ENCODE data around the gene STK4.

Gene STK4

DNA sequence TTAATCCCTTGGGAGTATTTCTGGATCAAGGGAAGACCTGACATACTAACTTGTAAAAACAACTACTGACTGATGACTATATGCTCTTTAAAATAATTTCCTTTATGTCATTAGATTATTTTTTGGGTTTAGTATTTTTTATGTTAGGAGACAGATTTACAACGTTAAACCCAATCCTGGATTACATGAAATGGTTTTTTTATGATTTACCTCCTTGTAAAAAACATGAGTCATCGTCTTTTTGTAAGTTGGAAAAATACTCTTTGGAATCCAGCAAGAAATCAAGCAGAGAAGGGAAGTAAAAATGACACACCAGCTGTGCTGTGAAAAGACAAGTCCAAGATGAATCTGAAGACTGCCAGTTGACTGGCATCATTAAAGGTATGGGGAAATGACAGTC, 6.7 kb downstream of the STK4 start:
- TF ChIP-seq, protein P1, sequence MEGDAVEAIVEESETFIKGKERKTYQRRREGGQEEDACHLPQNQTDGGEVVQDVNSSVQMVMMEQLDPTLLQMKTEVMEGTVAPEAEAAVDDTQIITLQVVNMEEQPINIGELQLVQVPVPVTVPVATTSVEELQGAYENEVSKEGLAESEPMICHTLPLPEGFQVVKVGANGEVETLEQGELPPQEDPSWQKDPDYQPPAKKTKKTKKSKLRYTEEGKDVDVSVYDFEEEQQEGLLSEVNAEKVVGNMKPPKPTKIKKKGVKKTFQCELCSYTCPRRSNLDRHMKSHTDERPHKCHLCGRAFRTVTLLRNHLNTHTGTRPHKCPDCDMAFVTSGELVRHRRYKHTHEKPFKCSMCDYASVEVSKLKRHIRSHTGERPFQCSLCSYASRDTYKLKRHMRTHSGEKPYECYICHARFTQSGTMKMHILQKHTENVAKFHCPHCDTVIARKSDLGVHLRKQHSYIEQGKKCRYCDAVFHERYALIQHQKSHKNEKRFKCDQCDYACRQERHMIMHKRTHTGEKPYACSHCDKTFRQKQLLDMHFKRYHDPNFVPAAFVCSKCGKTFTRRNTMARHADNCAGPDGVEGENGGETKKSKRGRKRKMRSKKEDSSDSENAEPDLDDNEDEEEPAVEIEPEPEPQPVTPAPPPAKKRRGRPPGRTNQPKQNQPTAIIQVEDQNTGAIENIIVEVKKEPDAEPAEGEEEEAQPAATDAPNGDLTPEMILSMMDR (IDR thresholded peaks at IDR 0.05; ENCODE audit: extremely low read depth, insufficient read depth, missing control alignments), result no peak
- DNase-seq (ENCODE audit: low spot score), result no peak
- in situ Hi-C loops (cut with MboI; ENCODE audit: low pct_unique_long_range_greater_than_20kb, low sequenced_read_pairs, unreplicated experiment), result no loop called here

DNA sequence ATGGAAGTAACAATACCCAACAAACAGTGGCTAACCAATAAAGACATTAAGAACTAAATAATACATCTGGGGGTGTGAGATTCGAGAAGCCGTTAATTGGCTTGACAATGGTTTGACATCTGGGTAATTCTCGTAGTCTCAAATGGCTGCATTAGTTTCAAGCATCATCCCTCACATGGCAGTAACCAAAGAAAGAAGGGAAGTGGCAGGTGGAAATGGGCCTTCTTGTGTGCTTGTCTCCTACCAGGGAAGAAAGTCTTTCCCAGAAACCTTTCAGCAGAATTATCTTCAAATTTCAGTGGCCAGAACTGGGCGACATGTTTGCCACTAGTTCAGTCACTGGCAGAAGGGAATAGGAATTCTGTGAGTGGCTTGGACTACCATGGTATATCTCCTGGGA, 10.4 kb downstream of the STK4 start:
- TF ChIP-seq, protein P1 (IDR thresholded peaks at IDR 0.05; ENCODE audit: extremely low read depth, insufficient read depth, missing control alignments), result no peak
- in situ Hi-C loops (cut with MboI; ENCODE audit: low pct_unique_long_range_greater_than_20kb, low sequenced_read_pairs, unreplicated experiment), result no loop called here

DNA sequence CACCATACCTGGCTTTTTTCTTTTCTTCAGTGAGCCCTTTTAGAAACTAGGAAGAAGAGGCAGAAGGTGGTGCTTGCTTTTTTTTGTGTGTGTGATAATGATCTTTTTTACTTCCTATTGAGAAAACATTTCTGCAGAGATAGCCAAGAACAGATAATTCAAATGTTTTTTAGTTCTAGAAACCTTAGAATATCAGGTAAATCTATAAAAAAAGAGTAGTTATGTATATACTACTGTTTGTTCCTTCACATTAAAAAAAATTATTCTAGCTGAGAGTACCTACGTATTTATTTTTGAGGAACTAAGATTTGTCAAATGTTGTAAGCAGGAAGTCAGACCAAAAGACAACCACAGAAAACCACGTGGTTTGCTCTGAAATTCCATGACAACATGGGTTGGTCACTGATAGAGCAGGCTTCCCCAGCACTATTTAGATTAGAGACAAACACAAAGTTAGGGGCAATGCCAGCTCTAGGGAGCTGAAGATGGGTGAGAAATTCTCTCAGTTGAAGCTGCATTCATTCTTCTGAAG, 12.8 kb downstream of the STK4 start:
- peak; percentile 45 for DNase-seq (ENCODE audit: low spot score)
- TF ChIP-seq, protein P1 (IDR thresholded peaks at IDR 0.05; ENCODE audit: extremely low read depth, insufficient read depth, missing control alignments), result no peak
- in situ Hi-C loops (cut with MboI; ENCODE audit: low pct_unique_long_range_greater_than_20kb, low sequenced_read_pairs, unreplicated experiment), result no loop called here

More for the DNA sequence above, 10.4 kb downstream of the STK4 start:
- no peak for DNase-seq (ENCODE audit: low spot score)

DNA sequence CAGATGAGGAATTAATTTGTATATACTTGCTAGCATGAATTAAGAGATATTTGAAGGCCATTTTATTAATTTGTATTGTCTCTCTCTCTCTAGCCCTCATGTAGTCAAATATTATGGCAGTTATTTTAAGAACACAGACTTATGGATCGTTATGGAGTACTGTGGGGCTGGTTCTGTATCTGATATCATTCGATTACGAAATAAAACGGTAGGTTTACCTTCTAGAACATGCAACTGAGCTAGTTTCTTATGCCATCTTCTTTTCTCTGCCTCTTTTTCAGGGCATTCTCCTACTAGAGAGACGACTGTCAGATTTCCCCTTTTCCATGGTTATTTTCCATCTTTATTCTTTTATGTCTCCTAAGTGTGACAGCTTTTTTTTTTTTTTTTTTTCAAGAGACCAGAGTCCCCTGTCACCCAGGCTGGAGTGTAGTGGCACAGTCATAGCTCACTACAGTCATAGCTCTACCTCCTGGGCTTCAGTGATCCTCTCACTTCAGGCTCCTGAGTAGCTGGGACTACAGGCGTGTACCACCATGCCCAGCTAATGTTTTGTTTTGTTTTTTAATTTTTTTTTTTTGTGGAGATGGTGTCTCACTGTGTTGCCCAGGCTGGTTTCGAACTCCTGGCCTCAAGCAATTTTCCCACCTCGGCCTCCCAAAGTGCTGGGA, 15.6 kb downstream of the STK4 start:
- DNase-seq (ENCODE audit: low spot score), result no peak
- TF ChIP-seq, protein P1 (IDR thresholded peaks at IDR 0.05; ENCODE audit: extremely low read depth, insufficient read depth, missing control alignments), result no peak
- in situ Hi-C loops (cut with MboI; ENCODE audit: low pct_unique_long_range_greater_than_20kb, low sequenced_read_pairs, unreplicated experiment), result no loop called here

DNA sequence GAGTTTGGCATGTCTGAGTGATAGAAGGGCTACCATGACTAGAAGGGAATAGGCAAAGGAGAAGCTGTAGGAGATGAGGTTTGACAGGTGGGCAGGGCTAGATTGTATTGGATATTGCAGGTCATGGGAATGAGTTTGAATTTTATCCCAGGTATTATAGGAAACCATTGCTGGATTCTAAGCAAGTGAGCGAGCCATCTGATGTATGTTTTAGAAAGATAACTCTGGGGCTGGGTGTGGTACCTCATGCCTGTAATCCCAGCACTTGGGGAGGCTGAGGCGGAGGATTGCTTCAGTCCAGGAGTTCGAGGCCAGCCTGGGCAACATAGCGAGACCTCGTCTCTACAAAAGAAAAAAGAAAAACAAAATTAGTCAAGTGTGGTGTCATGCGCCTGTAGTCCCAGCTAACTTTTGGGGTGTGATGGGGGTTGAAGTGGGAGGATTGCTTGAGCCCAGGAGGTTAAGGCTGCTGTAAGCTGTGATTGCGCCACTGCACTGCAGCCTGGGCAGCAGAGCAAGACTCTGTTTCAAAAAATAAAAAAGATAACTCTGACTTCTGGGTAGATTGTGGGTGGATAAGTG, 16.9 kb downstream of the STK4 start:
- TF ChIP-seq, protein P1 (IDR thresholded peaks at IDR 0.05; ENCODE audit: extremely low read depth, insufficient read depth, missing control alignments), result no peak
- DNase-seq (ENCODE audit: low spot score), result no peak
- in situ Hi-C loops (cut with MboI; ENCODE audit: low pct_unique_long_range_greater_than_20kb, low sequenced_read_pairs, unreplicated experiment), result no loop called here

DNA sequence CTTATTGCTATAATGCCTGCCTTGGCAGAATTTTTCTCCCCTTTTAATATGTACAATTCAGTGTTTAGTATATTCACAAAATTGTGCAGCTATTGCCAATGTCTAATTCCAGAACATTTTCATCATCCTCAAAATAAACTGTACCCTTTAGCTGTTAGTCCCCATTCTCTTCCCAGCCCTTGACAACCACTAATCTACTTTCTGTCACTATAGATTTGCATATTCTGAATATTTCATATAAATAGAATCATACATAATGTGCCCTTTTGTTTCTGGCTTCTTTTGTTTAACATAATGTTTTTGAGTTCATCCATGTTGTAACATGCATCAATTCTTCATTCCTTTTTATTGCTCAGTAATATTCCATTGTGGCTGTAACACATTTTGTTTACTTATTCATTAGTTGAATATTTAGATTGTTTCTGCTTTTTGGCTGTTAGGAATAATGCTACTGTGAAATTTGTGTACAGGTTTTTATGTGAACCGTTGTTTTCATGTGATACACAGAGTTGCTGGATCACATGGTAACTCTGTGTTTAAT, 22.4 kb downstream of the STK4 start:
- TF ChIP-seq, protein P1 (IDR thresholded peaks at IDR 0.05; ENCODE audit: extremely low read depth, insufficient read depth, missing control alignments), result no peak
- in situ Hi-C loops (cut with MboI; ENCODE audit: low pct_unique_long_range_greater_than_20kb, low sequenced_read_pairs, unreplicated experiment), result no loop called here
- no peak for DNase-seq (ENCODE audit: low spot score)

Measured in GM13977 (cell line).